RWPE2 (cell line): ENCODE data around the gene LRP1B.

ENCODE experiments used
- ATAC-seq: fragments of 200-7000 bp; cut with Tn5 transposase; 3 replicates; pipeline ENCODE4 v1.9.1; 2021; ENCODE audit warnings: low read depth
- DNase-seq: peaks from one replicate; pipeline ENCODE4 v3.0.0-alpha.2; 2020; ENCODE audit warnings: low spot score
- H3K27ac ChIP-seq: fragments of 450-650 bp; 2 replicates; pipeline ENCODE4 v1.5.1; 2017; ENCODE audit warnings: mild to moderate bottlenecking; ENCODE audit not compliant: poor library complexity, severe bottlenecking
- H3K27me3 ChIP-seq: fragments of 250-450 bp; sonication (Bioruptor Pico); 2 replicates; pipeline ENCODE4 v1.5.1; 2021; ENCODE audit warnings: mild to moderate bottlenecking, moderate library complexity; ENCODE audit not compliant: insufficient read depth, poor library complexity, severe bottlenecking
- H3K36me3 ChIP-seq: fragments of 250-450 bp; sonication (Bioruptor Pico); 2 replicates; pipeline ENCODE4 v1.5.1; 2020; ENCODE audit warnings: low read depth, mild to moderate bottlenecking, moderate library complexity
- H3K4me1 ChIP-seq: fragments of 250-450 bp; sonication (Bioruptor Pico); 2 replicates; pipeline ENCODE4 v1.5.1; 2021; ENCODE audit warnings: mild to moderate bottlenecking, moderate library complexity; ENCODE audit not compliant: insufficient read depth, poor library complexity, severe bottlenecking
- H3K4me3 ChIP-seq: fragments of 250-450 bp; sonication (Bioruptor Pico); 2 replicates; pipeline ENCODE4 v1.5.1; 2021; ENCODE audit warnings: mild to moderate bottlenecking, moderate library complexity; ENCODE audit not compliant: severe bottlenecking
- H3K9me3 ChIP-seq: fragments of 250-450 bp; sonication (Bioruptor Pico); 2 replicates; pipeline ENCODE4 v1.5.1; 2021; ENCODE audit warnings: mild to moderate bottlenecking, moderate library complexity; ENCODE audit not compliant: severe bottlenecking
- TF ChIP-seq, protein P1 (sequence below): fragments of 450-650 bp; IDR thresholded peaks from one replicate; pipeline ENCODE4 v1.5.1; 2017; ENCODE audit warnings: mild to moderate bottlenecking, moderate library complexity; ENCODE audit not compliant: poor library complexity, severe bottlenecking

Gene LRP1B

DNA sequence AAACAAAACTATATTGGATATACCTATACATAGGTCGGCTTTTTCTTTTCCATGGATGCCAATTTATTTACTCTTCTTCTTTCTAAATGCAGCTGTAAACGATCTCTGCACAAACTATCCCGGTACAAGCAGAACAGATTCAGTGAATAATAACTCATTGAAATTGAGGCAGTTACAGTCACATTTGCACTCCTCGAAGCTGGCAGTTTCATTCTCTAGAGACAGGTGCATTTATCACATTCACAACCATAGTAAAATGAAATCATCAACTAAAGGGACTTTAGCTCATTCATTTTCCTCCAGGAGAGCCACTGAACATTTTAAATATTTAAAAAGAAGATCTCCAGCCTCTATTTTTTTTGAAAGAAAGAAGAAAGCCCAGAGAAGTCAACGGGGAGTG, 551.7 kb downstream of the LRP1B start:
- no peak for DNase-seq
- Histone ChIP-seq H3K4me1 (no peaks in the 10 kb centered on the region), H3K4me3 (no peak overlapping the region), H3K27me3 (no peaks in the 10 kb centered on the region), H3K36me3 (no peaks in the 10 kb centered on the region), H3K9me3 (no peaks in the 10 kb centered on the region), H3K27ac (no peak overlapping the region)
- no peak for ATAC-seq
- TF ChIP-seq, protein P1, sequence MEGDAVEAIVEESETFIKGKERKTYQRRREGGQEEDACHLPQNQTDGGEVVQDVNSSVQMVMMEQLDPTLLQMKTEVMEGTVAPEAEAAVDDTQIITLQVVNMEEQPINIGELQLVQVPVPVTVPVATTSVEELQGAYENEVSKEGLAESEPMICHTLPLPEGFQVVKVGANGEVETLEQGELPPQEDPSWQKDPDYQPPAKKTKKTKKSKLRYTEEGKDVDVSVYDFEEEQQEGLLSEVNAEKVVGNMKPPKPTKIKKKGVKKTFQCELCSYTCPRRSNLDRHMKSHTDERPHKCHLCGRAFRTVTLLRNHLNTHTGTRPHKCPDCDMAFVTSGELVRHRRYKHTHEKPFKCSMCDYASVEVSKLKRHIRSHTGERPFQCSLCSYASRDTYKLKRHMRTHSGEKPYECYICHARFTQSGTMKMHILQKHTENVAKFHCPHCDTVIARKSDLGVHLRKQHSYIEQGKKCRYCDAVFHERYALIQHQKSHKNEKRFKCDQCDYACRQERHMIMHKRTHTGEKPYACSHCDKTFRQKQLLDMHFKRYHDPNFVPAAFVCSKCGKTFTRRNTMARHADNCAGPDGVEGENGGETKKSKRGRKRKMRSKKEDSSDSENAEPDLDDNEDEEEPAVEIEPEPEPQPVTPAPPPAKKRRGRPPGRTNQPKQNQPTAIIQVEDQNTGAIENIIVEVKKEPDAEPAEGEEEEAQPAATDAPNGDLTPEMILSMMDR, result no peak

DNA sequence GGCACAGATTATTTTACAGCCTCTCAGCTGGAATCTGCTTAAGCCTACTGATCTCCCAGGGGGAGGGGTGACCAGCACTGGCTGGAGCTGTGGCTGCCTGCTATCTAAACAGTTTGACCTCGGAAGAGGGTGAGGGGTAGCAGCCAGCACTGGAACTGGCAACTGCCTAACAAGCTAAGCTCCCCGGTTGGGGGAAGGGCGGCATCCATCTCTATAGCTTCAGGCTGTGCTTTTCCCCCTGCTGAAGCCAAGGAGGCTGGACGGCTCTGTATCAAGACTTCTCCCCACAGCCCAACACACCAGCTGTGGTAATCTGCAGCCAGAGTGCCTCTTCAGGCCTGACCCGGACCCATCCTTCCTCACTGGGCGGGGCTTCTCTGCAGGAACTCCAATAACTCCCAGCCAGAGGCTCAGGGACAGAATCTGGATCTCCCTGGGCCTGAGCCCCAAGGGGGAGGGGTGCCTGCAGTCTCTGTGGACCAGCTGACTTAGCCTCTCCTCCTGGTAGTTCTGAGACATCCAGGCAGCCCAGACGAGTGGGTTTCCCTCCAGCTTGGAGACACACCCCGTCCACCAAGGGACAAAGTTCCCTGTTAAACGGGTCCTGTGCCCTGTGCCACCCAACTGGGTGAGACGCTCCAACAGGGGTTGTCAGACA, 560.2 kb downstream of the LRP1B start:
- no peaks in the 10 kb centered on the region for H3K9me3 ChIP-seq
- TF ChIP-seq, protein P1, result no peak
- H3K4me1 ChIP-seq, result no peaks in the 10 kb centered on the region
- no peak overlapping the region for H3K4me3 ChIP-seq
- DNase-seq (no peak), ATAC-seq (no peak)
- H3K27me3 ChIP-seq, result no peaks in the 10 kb centered on the region
- H3K36me3 ChIP-seq, result no peaks in the 10 kb centered on the region
- no peak overlapping the region for H3K27ac ChIP-seq

DNA sequence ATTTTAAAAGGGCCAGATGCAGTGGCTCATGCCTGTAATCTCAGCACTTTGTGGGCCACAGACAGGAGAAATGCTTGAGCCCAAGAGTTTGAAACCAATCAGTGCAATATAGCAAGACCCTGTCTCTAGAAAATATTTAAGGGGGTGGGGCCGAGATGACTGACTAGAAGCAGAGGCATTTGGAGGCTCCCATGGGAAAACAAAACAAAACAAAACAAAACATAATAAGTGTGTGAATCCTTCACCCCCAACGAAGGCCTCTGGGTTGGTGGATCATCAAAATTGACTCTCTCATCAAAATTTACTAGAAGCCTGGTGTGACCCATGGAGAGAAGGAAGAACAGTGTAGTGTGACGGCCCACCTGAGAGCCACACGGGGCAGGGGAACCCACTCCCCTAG, 560.9 kb downstream of the LRP1B start:
- no peak overlapping the region for H3K27ac ChIP-seq
- no peak for ATAC-seq

GRCh38 chr2:141565597-141565996, 565.2 kb downstream of the LRP1B start:
- ATAC-seq, result no peak
- no peak overlapping the region for H3K4me3 ChIP-seq
- no peaks in the 10 kb centered on the region for H3K36me3 ChIP-seq
- no peak for DNase-seq
- H3K27me3 ChIP-seq, result no peaks in the 10 kb centered on the region
- TF ChIP-seq, protein P1, result no peak
- no peak overlapping the region for H3K27ac ChIP-seq
- H3K4me1 ChIP-seq, result peaks cover 4% of the 10 kb centered on the region
- H3K9me3 ChIP-seq, result no peaks in the 10 kb centered on the region

More for the DNA sequence above, 560.9 kb downstream of the LRP1B start:
- H3K27me3 ChIP-seq, result no peaks in the 10 kb centered on the region
- no peaks in the 10 kb centered on the region for H3K4me1 ChIP-seq
- no peak overlapping the region for H3K4me3 ChIP-seq
- H3K36me3 ChIP-seq, result no peaks in the 10 kb centered on the region
- no peak for DNase-seq
- TF ChIP-seq, protein P1, result no peak
- H3K9me3 ChIP-seq, result no peaks in the 10 kb centered on the region

DNA sequence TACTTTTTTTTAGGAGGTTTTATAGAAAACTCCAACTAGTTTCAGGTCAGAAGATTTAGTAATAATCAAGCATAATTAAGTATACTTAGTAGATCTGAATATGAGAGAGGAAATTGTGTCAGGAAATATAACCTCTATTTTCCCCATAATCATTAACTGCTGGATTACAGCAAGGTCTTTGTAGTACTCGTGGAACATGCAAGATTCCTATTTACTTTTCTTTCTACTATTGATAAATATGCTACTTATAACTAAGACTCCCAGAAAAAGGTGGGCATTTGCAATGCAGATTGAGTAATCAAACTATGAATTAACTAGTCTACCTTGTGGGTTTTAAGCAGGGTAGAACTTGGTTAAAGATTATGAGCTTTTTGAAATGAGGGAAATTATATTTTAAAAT, 570.1 kb downstream of the LRP1B start:
- TF ChIP-seq, protein P1, result no peak
- Histone ChIP-seq H3K36me3 (no peaks in the 10 kb centered on the region; the same call in 1 of the 2 replicates), H3K27ac (no peak overlapping the region), H3K4me3 (no peak overlapping the region), H3K4me1 (peaks cover 15% of the 10 kb centered on the region), H3K9me3 (no peaks in the 10 kb centered on the region), H3K27me3 (no peaks in the 10 kb centered on the region)
- DNase-seq (no peak), ATAC-seq (no peak)
